HCT116 (cell line): ENCODE measurements around the gene NBEAL2. TPM values are rescaled to one million over a fixed set of nuclear protein-coding genes. Genes with fewer than 3 reads are reported as not detected.

ENCODE experiments used
- ATAC-seq: fragments of 200-7000 bp; cut with Tn5 transposase; 2 replicates; pipeline ENCODE4 v1.9.1; 2020; ENCODE audit warnings: mild to moderate bottlenecking, moderate library complexity
- BruUV-seq: library from RNA; stranded (reverse); fragments of 400-500 nt; replicated peaks from 2 replicates; lab custom pipeline; 2021; lab: Mats Ljungman, UMichigan
- CTCF ChIA-PET: fragments of 300-600 bp; sonication (Branson Sonifier 250); formaldehyde crosslinking; loops from one replicate; lab custom pipeline; 2021; ENCODE audit warnings: antibody characterized with exemption; lab: Charles Lee
- POLR2A ChIA-PET: fragments of 300-600, 350-600 bp; sonication (Branson Sonifier 250); formaldehyde crosslinking; loops from one replicate; lab custom pipeline; 2021; ENCODE audit warnings: antibody characterized with exemption; lab: Charles Lee
- RAD21 ChIA-PET, 2 experiments: fragments of 300-600 bp; sonication (Branson Sonifier 250); formaldehyde crosslinking; loops; one replicate each; lab custom pipeline; 2023; ENCODE audit warnings: low total read pairs in 2 of 2; ENCODE audit not compliant: uncharacterized antibody in 2 of 2, unreplicated experiment in 2 of 2, low non-redundant PET in 1 of 2; lab: Charles Lee
- DNase-seq: peaks from one replicate; pipeline ENCODE4 v3.0.0-alpha.2; 2010; ENCODE audit warnings: low read depth, low spot score
- H2AFZ ChIP-seq: fragments of 200-600 bp; shearing (Covaris generic), sonication (generic); 2 replicates; pipeline ENCODE4 v1.6.1; 2017; ENCODE audit warnings: low read depth, mixed run types, mixed read lengths, antibody characterized with exemption, low read length; ENCODE audit not compliant: poor library complexity, severe bottlenecking
- H3K27ac ChIP-seq: 2 replicates; pipeline ENCODE4 v1.5.1; 2012; ENCODE audit warnings: low read depth, low read length
- H3K27me3 ChIP-seq: fragments of 200-600 bp; sonication (generic); 2 replicates; pipeline ENCODE4 v1.6.1; 2016; ENCODE audit warnings: mixed run types, low read length, mixed read lengths; ENCODE audit not compliant: insufficient read depth
- H3K36me3 ChIP-seq, 2 experiments: fragments of 200-500 bp in 1 of 2; fragments of 200-600 bp in 1 of 2; sonication (Bioruptor generic) in 1 of 2; sonication (generic) in 1 of 2; 2 replicates each; pipeline versions ENCODE4 v1.5.1 to v1.6.1; 2014 to 2016; ENCODE audit warnings: low read length in 2 of 2, inconsistent platforms in 1 of 2, mixed read lengths in 1 of 2, mixed run types in 1 of 2; ENCODE audit not compliant: insufficient read depth in 2 of 2, control insufficient read depth in 1 of 2
- H3K4me1 ChIP-seq, 2 experiments: fragments of 200-600 bp in 1 of 2; sonication (generic) in 1 of 2; 2 replicates each; pipeline versions ENCODE4 v1.5.1 to v1.6.1; 2012 to 2017; ENCODE audit warnings: low read length in 2 of 2, inconsistent platforms in 1 of 2, mild to moderate bottlenecking in 1 of 2, mixed read lengths in 1 of 2, mixed run types in 1 of 2, moderate library complexity in 1 of 2; ENCODE audit not compliant: insufficient read depth in 2 of 2, control insufficient read depth in 1 of 2
- H3K4me2 ChIP-seq: fragments of 200-600 bp; sonication (generic); 2 replicates; pipeline ENCODE4 v1.6.1; 2017; ENCODE audit warnings: mixed run types, low read length, mixed read lengths
- H3K4me3 ChIP-seq, 2 experiments: fragments of 200-600 bp in 1 of 2; sonication (generic) in 1 of 2; replicated peaks in 1 of 2; 2 replicates each; pipeline ENCODE4 v1.5.1; 2011 to 2016; ENCODE audit warnings: low read length in 2 of 2, control low read depth in 1 of 2, low read depth in 1 of 2, mild to moderate bottlenecking in 1 of 2, mixed read lengths in 1 of 2, mixed run types in 1 of 2
- H3K79me2 ChIP-seq: fragments of 200-600 bp; sonication (generic); 2 replicates; pipeline ENCODE4 v1.6.1; 2017; ENCODE audit warnings: mild to moderate bottlenecking, mixed run types, low read length, moderate library complexity, mixed read lengths; ENCODE audit not compliant: insufficient read depth
- H3K9ac ChIP-seq: fragments of 200-600 bp; sonication (generic); 2 replicates; pipeline ENCODE4 v1.6.1; 2016; ENCODE audit warnings: low read length, mixed read lengths
- H3K9me2 ChIP-seq: fragments of 200-600 bp; sonication (generic), shearing (Covaris generic); 2 replicates; pipeline ENCODE4 v1.6.1; 2017; ENCODE audit warnings: mixed run types, mild to moderate bottlenecking, moderate library complexity; ENCODE audit not compliant: insufficient read depth
- H3K9me3 ChIP-seq, 2 experiments: fragments of 200-500 bp in 1 of 2; fragments of 200-600 bp in 1 of 2; sonication (Bioruptor generic) in 1 of 2; sonication (generic) in 1 of 2; 2 replicates each; pipeline ENCODE4 v1.6.1; 2014 to 2017; ENCODE audit warnings: low read length in 2 of 2, mixed read lengths in 2 of 2, inconsistent platforms in 1 of 2, low read depth in 1 of 2, mild to moderate bottlenecking in 1 of 2, mixed run types in 1 of 2, moderate library complexity in 1 of 2; ENCODE audit not compliant: control insufficient read depth in 1 of 2, insufficient read depth in 1 of 2
- H4K20me1 ChIP-seq: fragments of 200-600 bp; sonication (generic), shearing (Covaris generic); 2 replicates; pipeline ENCODE4 v1.6.1; 2017; ENCODE audit warnings: mixed run types, mild to moderate bottlenecking, moderate library complexity; ENCODE audit not compliant: insufficient read depth
- ELF1 ChIP-seq: IDR thresholded peaks from 2 replicates; pipeline ENCODE4 v1.6.1; 2012; ENCODE audit warnings: low read depth, borderline replicate concordance
- MAX ChIP-seq: IDR thresholded peaks from 2 replicates; pipeline ENCODE4 v1.6.1; 2012
- RAD21 ChIP-seq: IDR thresholded peaks from 2 replicates; pipeline ENCODE4 v1.6.1; 2012; ENCODE audit warnings: low read depth, mild to moderate bottlenecking
- REST ChIP-seq: IDR thresholded peaks from 2 replicates; pipeline ENCODE4 v1.6.1; 2012; ENCODE audit warnings: low read depth
- SIN3A ChIP-seq: IDR thresholded peaks from 2 replicates; pipeline ENCODE4 v1.6.1; 2012; ENCODE audit warnings: low read depth
- SP1 ChIP-seq: IDR thresholded peaks from 2 replicates; pipeline ENCODE4 v1.6.1; 2012; ENCODE audit warnings: low read depth
- ZBTB33 ChIP-seq: IDR thresholded peaks from 2 replicates; pipeline ENCODE4 v1.6.1; 2011; ENCODE audit warnings: mild to moderate bottlenecking, low read length, moderate library complexity; ENCODE audit not compliant: insufficient replicate concordance; ENCODE audit errors: extremely low read depth
- intact Hi-C: fragments of 100-400 bp; cut with micrococcal nuclease; formaldehyde crosslinking; loops from 2 replicates; pipeline ENCODE4 v1.10.0; 2022
- total RNA-seq: library from RNA; stranded (reverse); gene quantifications from one replicate; pipeline ENCODE4 v1.2.1, GENCODE V29; 2021; ENCODE audit not compliant: unreplicated experiment
- TF ChIP-seq, protein P1 (sequence below), 3 experiments: fragments of 200-600 bp in 1 of 3; sonication (generic) in 1 of 3; IDR thresholded peaks in 2 of 3; conservative IDR thresholded peaks in 1 of 3; 2 replicates each; pipeline ENCODE4 v1.5.1; 2012 to 2017; ENCODE audit warnings: low read depth in 2 of 3, low read length in 2 of 3, antibody characterized with exemption in 1 of 3, borderline replicate concordance in 1 of 3, control low read depth in 1 of 3, mild to moderate bottlenecking in 1 of 3, mixed read lengths in 1 of 3, mixed run types in 1 of 3, moderate library complexity in 1 of 3; ENCODE audit not compliant: insufficient read depth in 1 of 3

NBEAL2 gene
- total RNA-seq, 1 experiment from 2014 or later = 72.9 TPM

GRCh38 chr3:46960835-46961234 is 18.6 kb upstream of the NBEAL2 start:
- ATAC-seq (no peak), DNase-seq (no peak)
- TF ChIP-seq SIN3A (no peak), REST (no peak), RAD21 (no peak), ELF1 (no peak)
- H3K27ac ChIP-seq = no peak overlapping the region
- peaks cover 87% of the 10 kb centered on the region for H3K79me2 ChIP-seq
- RAD21 ChIA-PET = no interaction called here
- H3K4me2 ChIP-seq = no peak overlapping the region
- no peak overlapping the region for H2AFZ ChIP-seq
- H3K9ac ChIP-seq = no peak overlapping the region
- no peaks in the 10 kb centered on the region for H3K9me3 ChIP-seq
- POLR2A ChIA-PET = no interaction called here
- no TSS peak for BruUV-seq
- no peaks in the 10 kb centered on the region for H3K9me2 ChIP-seq
- H3K4me3 ChIP-seq = no peak overlapping the region
- peaks cover 19% of the 10 kb centered on the region; the same call in 1 of the 2 replicates for H4K20me1 ChIP-seq
- no peaks in the 10 kb centered on the region for H3K27me3 ChIP-seq
- intact Hi-C loops = no loop called here
- H3K4me1 ChIP-seq = peaks cover 0 to 25% of the 10 kb centered on the region in 2 experiments; a peak in 1 of 4 replicates
- H3K36me3 ChIP-seq = peaks cover 0 to 9% of the 10 kb centered on the region in 2 experiments; a peak in 1 of 4 replicates
- CTCF ChIA-PET = no interaction called here

GRCh38 chr3:46962427-46962826 is 17.0 kb upstream of the NBEAL2 start:
- ChIA-PET CTCF (no interaction called here), RAD21 (no interaction called here), POLR2A (no interaction called here)
- Histone ChIP-seq H3K27me3 (no peaks in the 10 kb centered on the region), H3K4me2 (no peak overlapping the region), H3K4me3 (no peak overlapping the region), H2AFZ (no peak overlapping the region), H3K4me1 (peaks cover 0 to 30% of the 10 kb centered on the region in 2 experiments; a peak in 1 of 4 replicates), H3K9me3 (no peaks in the 10 kb centered on the region), H3K9ac (no peak overlapping the region), H4K20me1 (peaks cover 21% of the 10 kb centered on the region; the same call in 1 of the 2 replicates), H3K79me2 (peaks cover 87% of the 10 kb centered on the region), H3K36me3 (peaks cover 0 to 9% of the 10 kb centered on the region in 2 experiments; a peak in 1 of 4 replicates), H3K9me2 (no peaks in the 10 kb centered on the region), H3K27ac (no peak overlapping the region)
- ATAC-seq (no peak), DNase-seq (no peak)
- intact Hi-C loops = no loop called here
- no TSS peak for BruUV-seq
- TF ChIP-seq MAX (no peak), ELF1 (no peak), SP1 (no peak), ZBTB33 (no peak)
- TF ChIP-seq, protein P1, sequence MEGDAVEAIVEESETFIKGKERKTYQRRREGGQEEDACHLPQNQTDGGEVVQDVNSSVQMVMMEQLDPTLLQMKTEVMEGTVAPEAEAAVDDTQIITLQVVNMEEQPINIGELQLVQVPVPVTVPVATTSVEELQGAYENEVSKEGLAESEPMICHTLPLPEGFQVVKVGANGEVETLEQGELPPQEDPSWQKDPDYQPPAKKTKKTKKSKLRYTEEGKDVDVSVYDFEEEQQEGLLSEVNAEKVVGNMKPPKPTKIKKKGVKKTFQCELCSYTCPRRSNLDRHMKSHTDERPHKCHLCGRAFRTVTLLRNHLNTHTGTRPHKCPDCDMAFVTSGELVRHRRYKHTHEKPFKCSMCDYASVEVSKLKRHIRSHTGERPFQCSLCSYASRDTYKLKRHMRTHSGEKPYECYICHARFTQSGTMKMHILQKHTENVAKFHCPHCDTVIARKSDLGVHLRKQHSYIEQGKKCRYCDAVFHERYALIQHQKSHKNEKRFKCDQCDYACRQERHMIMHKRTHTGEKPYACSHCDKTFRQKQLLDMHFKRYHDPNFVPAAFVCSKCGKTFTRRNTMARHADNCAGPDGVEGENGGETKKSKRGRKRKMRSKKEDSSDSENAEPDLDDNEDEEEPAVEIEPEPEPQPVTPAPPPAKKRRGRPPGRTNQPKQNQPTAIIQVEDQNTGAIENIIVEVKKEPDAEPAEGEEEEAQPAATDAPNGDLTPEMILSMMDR (IDR thresholded peaks at IDR 0.05 in 2 of 3, conservative IDR thresholded peaks at IDR 0.05 in 1 of 3; ENCODE audit: borderline replicate concordance in 1 of 3, insufficient read depth in 1 of 3, low read depth in 2 of 3, low read length in 2 of 3) = no peak
